H54 (cell line): ENCODE measurements around the gene PCIF1.
A peak's percentile ranks its signal among the peaks of the same experiment; 100 is the strongest.
"Not testable (repeated sequence)": the region's sequence is repeated elsewhere in the genome, so short reads cannot be mapped to it uniquely, and the experiment has no call there.

Experiments
- DNase-seq: peaks from one replicate; pipeline ENCODE4 v3.0.0; 2011; ENCODE audit warnings: low spot score, mixed read lengths; ENCODE audit not compliant: insufficient read length
- FAIRE-seq: peaks from 3 replicates; lab custom pipeline; 2011; peaks lifted over from hg19 to GRCh38; lab: Jason Lieb, UNC
- POLR2A ChIP-seq: IDR thresholded peaks from 2 replicates; pipeline ENCODE4 v1.6.1; 2011; ENCODE audit warnings: low read depth, mild to moderate bottlenecking, low read length

PCIF1 gene

GRCh38 chr20:45897289-45897688, 37.2 kb upstream of the PCIF1 start:
- FAIRE-seq (no peak), DNase-seq (no peak)

GRCh38 chr20:45897692-45898091, 36.8 kb upstream of the PCIF1 start:
- DNase-seq (no peak), FAIRE-seq (no peak)
- no peak for TF ChIP-seq POLR2A

More at GRCh38 chr20:45897289-45897688, 37.2 kb upstream of the PCIF1 start:
- no peak for TF ChIP-seq POLR2A

- no peak for TF ChIP-seq POLR2A
- DNase-seq = no peak
- no peak for FAIRE-seq
Observed at GRCh38 chr20:45898285-45898684, 36.2 kb upstream of the PCIF1 start.

GRCh38 chr20:45899046-45899835, 35.2 kb upstream of the PCIF1 start:
- FAIRE-seq (no peak), DNase-seq (no peak)
- TF ChIP-seq POLR2A = no peak

GRCh38 chr20:45901332-45901731, 33.2 kb upstream of the PCIF1 start:
- not testable (repeated sequence) for DNase-seq, FAIRE-seq

GRCh38 chr20:45902199-45902701, 32.2 kb upstream of the PCIF1 start:
- TF ChIP-seq POLR2A = no peak
- DNase-seq = no peak
- no peak for FAIRE-seq

GRCh38 chr20:45904583-45905504, 29.6 kb upstream of the PCIF1 start:
- TF ChIP-seq POLR2A = no peak
- FAIRE-seq (no peak), DNase-seq (no peak)

- TF ChIP-seq POLR2A = no peak
- FAIRE-seq (no peak), DNase-seq (peak; percentile 77)
Observed at GRCh38 chr20:45905505-45906079, 28.9 kb upstream of the PCIF1 start.

- FAIRE-seq (no peak), DNase-seq (no peak)
- TF ChIP-seq POLR2A = no peak
Observed at GRCh38 chr20:45907219-45907948, 27.1 kb upstream of the PCIF1 start.

- no peak for TF ChIP-seq POLR2A
- FAIRE-seq (no peak), DNase-seq (no peak)
Observed at GRCh38 chr20:45908084-45908483, 26.4 kb upstream of the PCIF1 start.

- FAIRE-seq = no peak
- no peak for DNase-seq
- no peak for TF ChIP-seq POLR2A
Observed at GRCh38 chr20:45909336-45909808, 25.1 kb upstream of the PCIF1 start.

- no peak for DNase-seq
- TF ChIP-seq POLR2A = no peak
Observed at GRCh38 chr20:45909817-45910669, 24.4 kb upstream of the PCIF1 start.

More at GRCh38 chr20:45909817-45910669, 24.4 kb upstream of the PCIF1 start:
- FAIRE-seq = no peak
